ENCODE measurements around the gene RBBP7.

DNA sequence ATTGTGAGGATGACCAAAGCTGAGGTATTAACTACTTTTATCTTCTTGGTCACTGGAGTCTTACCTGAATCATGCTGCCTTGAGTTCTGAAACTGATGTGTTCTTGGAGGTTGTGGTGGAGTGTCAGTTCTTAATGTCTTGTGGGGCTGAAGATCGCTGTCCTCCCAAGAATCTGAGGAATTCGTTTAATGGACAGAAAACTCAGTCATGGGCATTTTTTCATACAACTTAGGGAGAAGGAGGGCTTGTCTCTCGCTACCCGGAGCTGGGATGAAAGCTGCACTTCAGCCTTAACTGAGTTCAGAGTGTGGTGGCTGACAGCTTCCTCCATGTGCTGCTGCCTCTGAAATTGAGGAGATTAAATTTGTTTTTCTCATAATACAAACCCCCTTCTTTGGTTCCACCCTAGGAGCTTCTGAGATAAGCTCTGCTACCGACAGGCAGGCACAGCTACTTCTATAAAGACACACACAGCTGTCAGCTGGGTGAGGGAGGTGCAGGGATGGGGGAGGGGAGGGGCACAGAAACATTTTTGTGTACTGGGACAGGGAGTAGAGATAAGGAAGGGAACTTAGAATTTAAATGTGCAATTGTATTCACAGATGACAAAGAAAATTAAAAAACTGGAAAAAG is 30.8 kb downstream of the RBBP7 start:
- TF ChIP-seq CTCF (IDR thresholded peaks at IDR 0.05; ENCODE audit: low read depth, low read length): no peak
- TF ChIP-seq, protein P1, sequence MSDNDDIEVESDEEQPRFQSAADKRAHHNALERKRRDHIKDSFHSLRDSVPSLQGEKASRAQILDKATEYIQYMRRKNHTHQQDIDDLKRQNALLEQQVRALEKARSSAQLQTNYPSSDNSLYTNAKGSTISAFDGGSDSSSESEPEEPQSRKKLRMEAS (IDR thresholded peaks at IDR 0.05; ENCODE audit: low read depth, low read length): no peak
